B cell (primary cell): ENCODE measurements around the gene ZC3H7A.

ENCODE experiments used
- CTCF ChIP-seq: fragments of 200-600 bp; IDR thresholded peaks from one replicate; pipeline ENCODE4 v1.8.0; 2022; ENCODE audit warnings: antibody characterized with exemption, mild to moderate bottlenecking
- EZH2 ChIP-seq: IDR thresholded peaks from 2 replicates; pipeline ENCODE4 v1.6.1; 2012; ENCODE audit warnings: borderline replicate concordance, low read depth, mild to moderate bottlenecking, moderate library complexity, low read length; ENCODE audit not compliant: insufficient read depth, poor library complexity, severe bottlenecking

DNA sequence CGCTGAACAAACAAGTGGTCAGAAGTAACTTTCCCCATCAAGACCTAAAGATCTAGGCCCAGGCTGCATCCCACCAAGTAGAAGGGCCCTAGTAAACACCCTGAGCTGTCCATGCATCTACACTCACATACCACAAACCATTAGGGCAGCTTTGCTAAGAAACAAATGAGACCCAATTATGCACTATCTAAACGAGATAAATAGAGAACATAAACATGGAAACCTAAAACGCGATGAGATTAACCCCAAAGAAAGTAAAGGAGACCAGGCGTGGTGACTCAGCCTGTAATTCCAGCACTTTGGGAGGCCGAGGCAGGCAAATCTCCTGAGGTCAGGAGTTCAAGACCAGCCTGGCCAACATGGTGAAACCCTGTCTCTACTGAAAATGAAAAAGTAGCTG, 60.2 kb downstream of the ZC3H7A start:
- TF ChIP-seq EZH2 (no peak), CTCF (no peak)
